Measurements from ENCODE around the gene NHERF1. TPM values are rescaled to one million over a fixed set of nuclear protein-coding genes. Genes with fewer than 3 reads are reported as not detected.

Gene NHERF1
- total and polyA plus RNA-seq, 2 donors (not counting 1 experiment from before 2014, with no cell fraction given): 56.2 to 81.8 TPM

DNA sequence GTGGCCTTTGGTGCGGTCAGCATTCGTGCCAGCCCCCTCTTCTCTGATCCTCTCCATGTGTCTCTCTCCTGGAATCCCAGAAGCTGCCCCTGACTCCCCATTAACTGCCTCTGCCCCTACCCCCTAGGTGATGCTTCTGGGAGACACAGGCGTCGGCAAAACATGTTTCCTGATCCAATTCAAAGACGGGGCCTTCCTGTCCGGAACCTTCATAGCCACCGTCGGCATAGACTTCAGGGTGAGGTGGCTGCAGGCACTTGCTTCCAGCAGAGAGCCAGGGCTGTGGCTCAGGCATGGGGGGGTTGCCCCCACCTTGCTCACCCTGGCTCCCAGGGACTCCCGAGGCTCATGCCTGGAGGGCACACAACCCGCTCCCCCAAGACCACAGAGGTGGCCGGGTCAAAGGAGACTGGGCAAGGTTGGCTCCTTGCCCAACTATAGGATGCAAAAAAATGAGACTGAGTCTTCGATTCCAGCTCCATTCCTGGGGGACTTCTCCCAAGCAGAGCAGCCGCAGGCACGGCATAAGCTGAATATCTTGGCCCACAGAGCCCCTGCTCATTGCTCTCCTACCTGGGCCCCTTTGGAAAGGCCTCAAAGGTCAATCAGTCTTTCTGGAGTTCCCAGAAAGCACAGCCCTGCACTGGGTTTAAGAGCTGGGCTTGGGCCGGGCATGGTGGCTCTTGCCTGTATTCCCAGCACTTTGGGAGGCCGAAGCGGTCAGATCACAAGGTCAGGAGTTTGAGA is 7.6 kb upstream of the NHERF1 start:
- Mint-ChIP-seq H3K27ac (peak overlapping the region; percentile 72), H3K4me1 (peaks cover 72% of the 10 kb centered on the region), H3K27me3 (no peaks in the 10 kb centered on the region), H3K9me3 (ENCODE audit: insufficient read depth) (no peaks in the 10 kb centered on the region), H3K4me3 (no peak overlapping the region)
- H2AFZ ChIP-seq (ENCODE audit: insufficient read depth, low read depth, low read length, poor library complexity, severe bottlenecking): no peak overlapping the region
- H3K27ac ChIP-seq (ENCODE audit: low read length in 2 of 2): peak overlapping the region in 1 of 2 donors; percentile 62
- no peak overlapping the region for H3K9ac ChIP-seq (ENCODE audit: low read length)
- H3K9me3 ChIP-seq (ENCODE audit: control extremely low read depth in 1 of 3, control insufficient read depth in 2 of 3, insufficient read depth in 1 of 3, low read length in 2 of 3): no peaks in the 10 kb centered on the region
- ATAC-seq (ENCODE audit: low read depth) (no peak), DNase-seq (no peak)
- peaks cover 42% of the 10 kb centered on the region for H3K79me2 ChIP-seq (ENCODE audit: control insufficient read depth, insufficient read depth, low read length)
- no peaks in the 10 kb centered on the region for H3K27me3 ChIP-seq (replicated peaks in 1 of 4; ENCODE audit: control extremely low read depth in 1 of 4, control insufficient read depth in 3 of 4, insufficient read depth in 4 of 4, low read length in 3 of 4)
- WGBS (ENCODE audit: insufficient coverage): 83% methylated on average over 14 of the region's 17 CpGs
- intact Hi-C loops (cut with micrococcal nuclease): no loop called here
- no peak overlapping the region for H3K4me3 ChIP-seq (ENCODE audit: control extremely low read depth in 1 of 5, extremely low read depth in 1 of 5, insufficient read depth in 1 of 5, low read depth in 2 of 5, low read length in 4 of 5)
- H3K36me3 ChIP-seq (replicated peaks in 1 of 2; ENCODE audit: control extremely low read depth in 1 of 2, control insufficient read depth in 1 of 2, extremely low read depth in 1 of 2, insufficient read depth in 2 of 2, low read length in 1 of 2): no peaks in the 10 kb centered on the region
- peak overlapping the region; percentile 22 for H3K4me2 ChIP-seq (replicated peaks; ENCODE audit: low read depth, low read length, poor library complexity, severe bottlenecking)
- POLR2A ChIA-PET: interaction anchor here (0.5 to 1.7 kb wide), 3 partner anchors 36 to 1847 kb away, joined by 3 to 12 read pairs (median 4); partner anchors contain the start of genes FDXR and NAT9
- peaks cover 74 to 85% of the 10 kb centered on the region in 2 donors for H3K4me1 ChIP-seq (ENCODE audit: control insufficient read depth in 2 of 2, insufficient read depth in 2 of 2, low read length in 2 of 2)
- H4K20me1 ChIP-seq (ENCODE audit: control insufficient read depth, insufficient read depth, low read length, poor library complexity, severe bottlenecking): no peaks in the 10 kb centered on the region
- CTCF ChIA-PET: interaction anchor here (1.0 to 3.9 kb wide), 8 partner anchors 9 to 124 kb away, joined by 3 to 42 read pairs (median 10); partner anchors contain the start of genes GRIN2C and NAT9
- TF ChIP-seq EZH2 (IDR thresholded peaks at IDR 0.05; ENCODE audit: borderline replicate concordance, insufficient read depth, low read depth, low read length, poor library complexity, severe bottlenecking): no peak
- TF ChIP-seq, protein P1, sequence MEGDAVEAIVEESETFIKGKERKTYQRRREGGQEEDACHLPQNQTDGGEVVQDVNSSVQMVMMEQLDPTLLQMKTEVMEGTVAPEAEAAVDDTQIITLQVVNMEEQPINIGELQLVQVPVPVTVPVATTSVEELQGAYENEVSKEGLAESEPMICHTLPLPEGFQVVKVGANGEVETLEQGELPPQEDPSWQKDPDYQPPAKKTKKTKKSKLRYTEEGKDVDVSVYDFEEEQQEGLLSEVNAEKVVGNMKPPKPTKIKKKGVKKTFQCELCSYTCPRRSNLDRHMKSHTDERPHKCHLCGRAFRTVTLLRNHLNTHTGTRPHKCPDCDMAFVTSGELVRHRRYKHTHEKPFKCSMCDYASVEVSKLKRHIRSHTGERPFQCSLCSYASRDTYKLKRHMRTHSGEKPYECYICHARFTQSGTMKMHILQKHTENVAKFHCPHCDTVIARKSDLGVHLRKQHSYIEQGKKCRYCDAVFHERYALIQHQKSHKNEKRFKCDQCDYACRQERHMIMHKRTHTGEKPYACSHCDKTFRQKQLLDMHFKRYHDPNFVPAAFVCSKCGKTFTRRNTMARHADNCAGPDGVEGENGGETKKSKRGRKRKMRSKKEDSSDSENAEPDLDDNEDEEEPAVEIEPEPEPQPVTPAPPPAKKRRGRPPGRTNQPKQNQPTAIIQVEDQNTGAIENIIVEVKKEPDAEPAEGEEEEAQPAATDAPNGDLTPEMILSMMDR (IDR thresholded peaks at IDR 0.05): no peak

DNA sequence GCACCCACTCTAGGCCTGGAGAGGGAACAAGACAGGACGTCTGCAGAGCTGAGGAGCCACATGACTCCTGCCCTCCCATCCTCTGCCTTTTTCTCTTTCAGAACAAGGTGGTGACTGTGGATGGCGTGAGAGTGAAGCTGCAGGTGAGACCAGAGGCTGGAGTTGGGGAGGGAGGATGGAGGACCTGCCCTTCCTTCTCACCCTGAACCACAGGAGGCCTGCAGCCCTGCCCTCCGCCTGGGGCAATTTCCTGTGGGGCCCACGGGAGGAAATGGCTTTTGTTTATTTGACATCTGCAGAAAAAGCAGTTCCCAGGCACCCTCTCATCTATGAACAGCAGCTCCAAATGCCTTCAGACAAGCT is 6.3 kb upstream of the NHERF1 start:
- DNase-seq: peak; percentile 67
- no peaks in the 10 kb centered on the region for H3K9me3 ChIP-seq (ENCODE audit: control extremely low read depth in 1 of 3, control insufficient read depth in 2 of 3, insufficient read depth in 1 of 3, low read length in 2 of 3)

More for the DNA sequence above, 6.3 kb upstream of the NHERF1 start:
- H3K9ac ChIP-seq (ENCODE audit: low read length): peak overlapping the region; percentile 42
- Mint-ChIP-seq H3K27me3 (no peaks in the 10 kb centered on the region), H3K27ac (peak overlapping the region; percentile 96), H3K4me3 (peak overlapping the region; percentile 82), H3K4me1 (peaks cover 71% of the 10 kb centered on the region), H3K9me3 (ENCODE audit: insufficient read depth) (no peaks in the 10 kb centered on the region)
- peaks cover 42% of the 10 kb centered on the region for H3K79me2 ChIP-seq (ENCODE audit: control insufficient read depth, insufficient read depth, low read length)
- TF ChIP-seq, protein P1 (IDR thresholded peaks at IDR 0.05): no peak
- TF ChIP-seq EZH2 (IDR thresholded peaks at IDR 0.05; ENCODE audit: borderline replicate concordance, insufficient read depth, low read depth, low read length, poor library complexity, severe bottlenecking): no peak
- H3K4me1 ChIP-seq (ENCODE audit: control insufficient read depth in 2 of 2, insufficient read depth in 2 of 2, low read length in 2 of 2): peaks cover 69 to 82% of the 10 kb centered on the region in 2 donors
- H3K27me3 ChIP-seq (replicated peaks in 1 of 4; ENCODE audit: control extremely low read depth in 1 of 4, control insufficient read depth in 3 of 4, insufficient read depth in 4 of 4, low read length in 3 of 4): no peaks in the 10 kb centered on the region
- intact Hi-C loops (cut with micrococcal nuclease): no loop called here
- POLR2A ChIA-PET: interaction anchor here (1.4 to 1.7 kb wide), 3 partner anchors 34 to 131 kb away, joined by 4 to 12 read pairs (median 6); partner anchors contain the start of genes FDXR and NAT9
- peak overlapping the region; percentile 80 for H3K4me2 ChIP-seq (replicated peaks; ENCODE audit: low read depth, low read length, poor library complexity, severe bottlenecking)
- H2AFZ ChIP-seq (ENCODE audit: insufficient read depth, low read depth, low read length, poor library complexity, severe bottlenecking): peak overlapping the region; percentile 37
- H4K20me1 ChIP-seq (ENCODE audit: control insufficient read depth, insufficient read depth, low read length, poor library complexity, severe bottlenecking): no peaks in the 10 kb centered on the region
- no peaks in the 10 kb centered on the region for H3K36me3 ChIP-seq (replicated peaks in 1 of 2; ENCODE audit: control extremely low read depth in 1 of 2, control insufficient read depth in 1 of 2, extremely low read depth in 1 of 2, insufficient read depth in 2 of 2, low read length in 1 of 2)
- H3K27ac ChIP-seq (ENCODE audit: low read length in 2 of 2): peak overlapping the region; percentile 42 to 62
- no CpG with 5 or more reads among the region's 4 CpGs for WGBS (ENCODE audit: insufficient coverage)
- CTCF ChIA-PET: interaction anchor here (0.7 to 3.9 kb wide), 13 partner anchors 12 to 217 kb away, joined by 3 to 42 read pairs (median 4); partner anchors contain the start of genes GRIN2C and NAT9
- peak; percentile 56 for ATAC-seq (ENCODE audit: low read depth)
- peak overlapping the region in 2 of 5 experiments; percentile 21 to 34 for H3K4me3 ChIP-seq (ENCODE audit: control extremely low read depth in 1 of 5, extremely low read depth in 1 of 5, insufficient read depth in 1 of 5, low read depth in 2 of 5, low read length in 4 of 5)
